SIG-M5 treated with dmso at 0.1 percent for 504 hours (cell line): ENCODE data around the gene MACROD2.
A peak's percentile ranks its signal among the peaks of the same experiment; 100 is the strongest.

Experiments
- DNase-seq: peaks from one replicate; lab custom pipeline; 2025; ENCODE audit not compliant: unreplicated experiment; lab: John Stamatoyannopoulos, UW

Gene MACROD2

GRCh38 chr20:15447549-15447948 lies 1452.2 kb downstream of the MACROD2 start:
- DNase-seq, result no peak

GRCh38 chr20:15449061-15449460 lies 1453.7 kb downstream of the MACROD2 start:
- no peak for DNase-seq

GRCh38 chr20:15451241-15451640 lies 1455.9 kb downstream of the MACROD2 start:
- DNase-seq, result no peak

- DNase-seq, result no peak
Measured at GRCh38 chr20:15455279-15455678, 1460.0 kb downstream of the MACROD2 start.

GRCh38 chr20:15461938-15462337 lies 1466.6 kb downstream of the MACROD2 start:
- DNase-seq, result no peak

- DNase-seq, result no peak
Measured at GRCh38 chr20:15475483-15475882, 1480.2 kb downstream of the MACROD2 start.

GRCh38 chr20:15476186-15476585 lies 1480.9 kb downstream of the MACROD2 start:
- DNase-seq, result no peak

- no peak for DNase-seq
Measured at GRCh38 chr20:15476781-15477180, 1481.5 kb downstream of the MACROD2 start.

GRCh38 chr20:15482525-15482924 lies 1487.2 kb downstream of the MACROD2 start:
- no peak for DNase-seq

GRCh38 chr20:15485519-15485918 lies 1490.2 kb downstream of the MACROD2 start:
- DNase-seq, result no peak

- DNase-seq, result no peak
Measured at GRCh38 chr20:15487030-15487429, 1491.7 kb downstream of the MACROD2 start.

- DNase-seq, result no peak
Measured at GRCh38 chr20:15487682-15488081, 1492.4 kb downstream of the MACROD2 start.

GRCh38 chr20:15491575-15491974 lies 1496.3 kb downstream of the MACROD2 start:
- peak; percentile 1 for DNase-seq

- no peak for DNase-seq
Measured at GRCh38 chr20:15494851-15495250, 1499.5 kb downstream of the MACROD2 start.

- no peak for DNase-seq
Measured at GRCh38 chr20:15496501-15497039, 1501.3 kb downstream of the MACROD2 start.

- no peak for DNase-seq
Measured at GRCh38 chr20:15498926-15499325, 1503.6 kb downstream of the MACROD2 start.

- DNase-seq, result no peak
Measured at GRCh38 chr20:15506311-15506710, 1511.0 kb downstream of the MACROD2 start.

GRCh38 chr20:15507151-15507550 lies 1511.8 kb downstream of the MACROD2 start:
- DNase-seq, result no peak

- DNase-seq, result no peak
Measured at GRCh38 chr20:15511551-15511950, 1516.2 kb downstream of the MACROD2 start.

GRCh38 chr20:15512916-15513315 lies 1517.6 kb downstream of the MACROD2 start:
- no peak for DNase-seq

- DNase-seq, result no peak
Measured at GRCh38 chr20:15515691-15516090, 1520.4 kb downstream of the MACROD2 start.

GRCh38 chr20:15520930-15521524 lies 1525.7 kb downstream of the MACROD2 start:
- DNase-seq, result no peak

GRCh38 chr20:15523400-15523799 lies 1528.1 kb downstream of the MACROD2 start:
- no peak for DNase-seq
